CD4-positive, alpha-beta memory T cell (primary cell): Measurements from ENCODE around the gene OR6K3. TPM values are rescaled to one million over a fixed set of nuclear protein-coding genes. Genes with fewer than 3 reads are reported as not detected.

Experiments
- CTCF ChIA-PET: fragments of 350-600 bp; sonication (Branson Sonifier 250); formaldehyde crosslinking; loops from one replicate; lab custom pipeline; 2021; ENCODE audit warnings: inconsistent platforms; ENCODE audit not compliant: partially characterized antibody; lab: Charles Lee
- POLR2A ChIA-PET: fragments of 350-600 bp; sonication (Branson Sonifier 250); formaldehyde crosslinking; loops from one replicate; lab custom pipeline; 2021; ENCODE audit not compliant: partially characterized antibody; lab: Charles Lee
- DNase-seq, 5 donors: peaks; one replicate each; pipeline versions ENCODE4 v3.0.0 to v3.0.0-alpha.2; 2020 to 2022; ENCODE audit warnings: mixed read lengths in 1 of 5
- H3K27ac ChIP-seq: one replicate; pipeline ENCODE4 v1.7.0; 2013; ENCODE audit warnings: low read depth, low read length
- H3K27me3 ChIP-seq: 2 replicates; pipeline ENCODE4 v1.7.0; 2013; ENCODE audit warnings: mild to moderate bottlenecking, low read length, moderate library complexity; ENCODE audit not compliant: insufficient read depth
- H3K36me3 ChIP-seq: 2 replicates; pipeline ENCODE4 v1.7.0; 2013; ENCODE audit warnings: mild to moderate bottlenecking, low read length, moderate library complexity; ENCODE audit not compliant: insufficient read depth
- H3K4me1 ChIP-seq: 2 replicates; pipeline ENCODE4 v1.7.0; 2013; ENCODE audit warnings: mild to moderate bottlenecking, low read length, moderate library complexity; ENCODE audit not compliant: insufficient read depth
- H3K4me3 ChIP-seq, 2 donors: one replicate each; pipeline ENCODE4 v1.7.0; 2013; ENCODE audit warnings: low read length in 2 of 2, mild to moderate bottlenecking in 1 of 2
- H3K9me3 ChIP-seq, 2 donors: one replicate each; pipeline ENCODE4 v1.7.0; 2013; ENCODE audit warnings: low read length in 2 of 2, control low read depth in 1 of 2; ENCODE audit not compliant: control insufficient read depth in 1 of 2
- H3K27ac Mint-ChIP-seq, 7 donors: one replicate each; pipeline ENCODE4 v1.8.0; 2020 to 2021; ENCODE audit warnings: mixed read lengths in 7 of 7, mild to moderate bottlenecking in 6 of 7, inconsistent platforms in 3 of 7, moderate library complexity in 3 of 7
- H3K27me3 Mint-ChIP-seq, 2 donors: one replicate each; pipeline ENCODE4 v1.8.0; 2020 to 2021; ENCODE audit warnings: mixed read lengths in 2 of 2
- H3K36me3 Mint-ChIP-seq, 2 donors: one replicate each; pipeline ENCODE4 v1.8.0; 2020 to 2021; ENCODE audit warnings: mixed read lengths in 2 of 2, inconsistent platforms in 1 of 2, mild to moderate bottlenecking in 1 of 2
- H3K4me1 Mint-ChIP-seq, 4 donors: one replicate each; pipeline ENCODE4 v1.8.0; 2020 to 2021; ENCODE audit warnings: mixed read lengths in 4 of 4, mild to moderate bottlenecking in 1 of 4
- H3K4me3 Mint-ChIP-seq, 8 donors: one replicate each; pipeline ENCODE4 v1.8.0; 2020 to 2021; ENCODE audit warnings: mixed read lengths in 8 of 8, mild to moderate bottlenecking in 7 of 8, moderate library complexity in 6 of 8, inconsistent platforms in 3 of 8
- H3K9me3 Mint-ChIP-seq, 8 donors: one replicate each; pipeline ENCODE4 v1.8.0; 2020 to 2021; ENCODE audit warnings: mixed read lengths in 8 of 8, mild to moderate bottlenecking in 5 of 8, inconsistent platforms in 3 of 8, moderate library complexity in 1 of 8
- intact Hi-C: fragments of 100-400 bp; cut with micrococcal nuclease; formaldehyde crosslinking; loops from one replicate; pipeline ENCODE4 v1.15.1; 2023
- polyA plus RNA-seq, 2 donors: library from polyadenylated mRNA; unstranded; fragments of 300-500 nt; fragmentation: Illumina TruSeq; gene quantifications; one replicate each; pipeline ENCODE4 v1.2.3, GENCODE V29; 2021
- total RNA-seq, 2 experiments: library from RNA; stranded (reverse); gene quantifications; one replicate each; pipeline ENCODE4 v1.2.3, GENCODE V29; 2021

OR6K3 gene
- total and polyA plus RNA-seq, 4 experiments from 2014 or later = not detected

GRCh38 chr1:158674302-158674701 is 46.2 kb downstream of the OR6K3 start:
- Histone ChIP-seq H3K4me3 (no peak overlapping the region), H3K36me3 (no peaks in the 10 kb centered on the region), H3K4me1 (peaks cover 3% of the 10 kb centered on the region), H3K27me3 (no peaks in the 10 kb centered on the region), H3K9me3 (no peaks in the 10 kb centered on the region), H3K27ac (no peak overlapping the region)
- Mint-ChIP-seq H3K36me3 (no peaks in the 10 kb centered on the region), H3K4me1 (peaks cover 0 to under 1% (median 0%) of the 10 kb centered on the region in 4 donors), H3K9me3 (peaks cover 0 to 2% (median 0%) of the 10 kb centered on the region in 8 donors), H3K27me3 (peaks cover 6 to 15% of the 10 kb centered on the region in 2 donors), H3K27ac (no peak overlapping the region), H3K4me3 (no peak overlapping the region)
- DNase-seq = no peak
- intact Hi-C loops = no loop called here
- ChIA-PET CTCF (no interaction called here), POLR2A (no interaction called here)

Other genes starting within 250 kb of the OR6K3 start
- not detected for gene OR10R2, start 248.5 kb downstream of the OR6K3 start, total RNA-seq
- gene OR10R2, start 248.5 kb downstream of the OR6K3 start, polyA plus RNA-seq = not detected
- gene OR6Y1, start 166.3 kb downstream of the OR6K3 start, total RNA-seq = not detected
- not detected for gene OR6Y1, start 166.3 kb downstream of the OR6K3 start, polyA plus RNA-seq
- not detected for gene OR6P1, start 150.1 kb downstream of the OR6K3 start, total RNA-seq
- gene OR6P1, start 150.1 kb downstream of the OR6K3 start, polyA plus RNA-seq = not detected
- not detected for gene OR10X1, start 140.8 kb downstream of the OR6K3 start, total RNA-seq
- not detected for gene OR10X1, start 140.8 kb downstream of the OR6K3 start, polyA plus RNA-seq
- gene OR10Z1, start 115.5 kb downstream of the OR6K3 start, total RNA-seq = not detected
- gene OR10Z1, start 115.5 kb downstream of the OR6K3 start, polyA plus RNA-seq = not detected
- not detected for gene SPTA1, start 34.0 kb downstream of the OR6K3 start, total RNA-seq
- gene SPTA1, start 34.0 kb downstream of the OR6K3 start, polyA plus RNA-seq = not detected
- not detected for gene OR6K2, start 20.1 kb downstream of the OR6K3 start, total RNA-seq
- gene OR6K2, start 20.1 kb downstream of the OR6K3 start, polyA plus RNA-seq = not detected
- gene OR6K6, start 34.0 kb upstream of the OR6K3 start, total RNA-seq = not detected
- gene OR6K6, start 34.0 kb upstream of the OR6K3 start, polyA plus RNA-seq = not detected
- not detected for gene OR6N1, start 51.5 kb upstream of the OR6K3 start, total RNA-seq
- gene OR6N1, start 51.5 kb upstream of the OR6K3 start, polyA plus RNA-seq = not detected
- not detected for gene OR6N2, start 60.5 kb upstream of the OR6K3 start, total RNA-seq
- not detected for gene OR6N2, start 60.5 kb upstream of the OR6K3 start, polyA plus RNA-seq
- under 1 TPM; 0.50 to 0.55 TPM for gene MNDA, start 110.6 kb upstream of the OR6K3 start, total RNA-seq
- under 1 TPM; 0.29 to 0.57 TPM for gene MNDA, start 110.6 kb upstream of the OR6K3 start, polyA plus RNA-seq
- gene PYHIN1, start 210.8 kb upstream of the OR6K3 start, total RNA-seq = 10 to 100 TPM; 83.6 to 93.8 TPM
- gene PYHIN1, start 210.8 kb upstream of the OR6K3 start, polyA plus RNA-seq = 10 to 100 TPM; 41.9 to 58.0 TPM